Raji (cell line): Measurements from ENCODE around the gene MS4A7.

Experiments used
- POLR2A ChIP-seq: IDR thresholded peaks from 2 replicates; pipeline ENCODE4 v1.6.1; 2011; ENCODE audit warnings: low read depth, low read length, control low read depth; ENCODE audit not compliant: insufficient read depth

The MS4A7 gene

DNA sequence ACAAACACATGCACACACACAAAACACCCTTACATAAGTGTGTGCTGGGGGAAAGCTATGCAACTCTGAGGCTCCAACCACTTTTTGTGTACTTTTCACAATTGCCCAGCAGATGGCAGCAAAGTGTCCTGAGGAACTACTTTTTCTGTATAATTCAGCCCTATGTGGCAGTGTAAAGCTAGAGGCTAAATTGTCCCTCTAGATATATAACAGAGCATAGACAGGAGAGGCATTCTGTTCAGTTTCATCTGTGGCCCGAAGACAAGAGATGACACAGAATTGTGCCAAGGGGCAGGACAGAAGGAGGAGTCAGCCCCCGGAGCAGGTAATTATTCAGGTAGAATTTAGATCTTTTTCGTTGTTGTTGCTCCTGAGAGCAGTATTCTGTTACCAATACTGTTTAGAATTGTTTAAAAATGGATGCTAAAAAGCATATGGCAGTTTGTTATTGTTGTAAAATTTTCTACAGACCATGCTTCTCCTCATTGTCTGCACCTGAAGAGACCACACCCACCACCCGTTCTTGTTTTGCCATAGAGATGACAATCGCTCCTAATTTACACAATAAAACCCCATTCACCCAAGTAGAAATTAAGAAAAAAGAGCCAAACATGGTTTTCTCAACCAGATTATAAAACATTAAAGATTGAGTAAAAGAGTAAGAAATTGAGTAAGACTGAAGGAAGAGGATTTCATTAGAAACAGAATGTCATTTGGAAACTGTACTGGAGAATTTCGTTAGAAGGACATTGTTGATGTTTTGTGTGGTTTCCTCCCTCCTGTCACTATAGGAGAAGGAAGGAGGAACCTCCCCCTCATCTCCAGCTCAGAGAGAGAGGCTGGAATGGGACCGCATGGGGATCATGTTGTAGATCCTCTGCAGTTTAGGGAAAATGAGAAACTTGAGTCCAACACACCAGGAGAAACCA is 14.5 kb upstream of the MS4A7 start:
- TF ChIP-seq POLR2A = no peak

DNA sequence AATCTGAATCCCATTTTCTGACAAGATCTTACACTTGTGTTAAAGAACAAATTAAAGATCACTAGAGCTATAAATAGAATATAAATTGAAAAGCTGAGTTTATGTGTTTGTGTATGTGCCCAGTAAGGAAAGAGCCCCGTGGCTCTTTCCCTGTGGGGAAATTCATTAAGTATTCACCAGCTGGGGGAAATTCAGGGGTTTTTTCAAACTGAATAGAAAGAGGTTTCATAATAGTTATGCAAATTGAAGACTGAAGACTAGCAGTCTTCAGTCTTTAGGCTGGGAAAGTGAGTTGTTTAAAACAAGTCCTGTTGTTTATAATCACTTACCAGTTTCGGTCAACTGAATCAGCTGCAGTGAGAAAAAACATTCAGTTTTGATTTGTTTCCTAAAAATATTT is 11.3 kb upstream of the MS4A7 start:
- no peak for TF ChIP-seq POLR2A

DNA sequence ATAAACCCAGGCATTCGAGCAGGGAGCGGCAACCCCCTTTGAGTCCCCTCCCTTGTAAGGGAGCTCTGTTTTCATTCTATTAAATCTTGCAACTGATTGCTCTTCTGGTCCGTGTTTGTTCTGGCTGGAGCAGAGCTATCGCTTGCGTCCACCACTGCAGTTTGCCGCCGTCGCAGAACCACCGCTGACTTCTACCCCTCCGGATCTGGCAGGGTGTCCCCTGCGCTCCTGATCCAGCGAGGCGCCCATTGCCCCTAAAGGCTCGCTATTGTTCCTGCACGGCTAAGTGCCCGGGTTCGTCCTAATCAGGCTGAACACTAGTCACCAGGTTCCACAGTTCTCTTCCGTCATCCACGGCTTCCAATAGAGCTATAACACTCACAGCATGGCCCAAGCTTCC is 10.4 kb upstream of the MS4A7 start:
- no peak for TF ChIP-seq POLR2A

DNA sequence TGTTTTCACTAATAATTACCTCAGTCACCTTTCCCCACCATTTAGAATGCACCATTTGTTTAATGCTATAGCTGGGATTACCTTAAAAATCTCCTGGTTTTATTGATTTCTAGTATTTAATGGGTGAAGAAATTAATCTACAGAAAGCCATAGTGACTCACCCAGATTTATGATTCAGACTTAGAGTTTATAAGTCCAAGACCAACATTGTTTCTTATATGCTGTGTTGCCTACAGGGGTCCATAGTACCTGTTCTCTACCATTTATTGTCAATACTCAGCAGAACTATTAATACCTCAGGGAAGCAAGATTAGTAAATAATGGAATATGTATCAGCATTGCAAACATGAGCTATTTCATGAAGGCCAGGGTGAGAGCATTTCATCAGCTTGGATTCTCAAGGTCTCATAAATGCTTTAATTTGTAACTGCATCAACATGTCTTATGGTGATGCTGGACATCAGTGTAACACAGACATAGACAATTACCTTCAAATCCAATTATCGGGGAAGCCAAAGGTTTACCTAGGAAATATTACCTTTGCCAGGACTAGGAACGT is 8.0 kb upstream of the MS4A7 start:
- no peak for TF ChIP-seq POLR2A

DNA sequence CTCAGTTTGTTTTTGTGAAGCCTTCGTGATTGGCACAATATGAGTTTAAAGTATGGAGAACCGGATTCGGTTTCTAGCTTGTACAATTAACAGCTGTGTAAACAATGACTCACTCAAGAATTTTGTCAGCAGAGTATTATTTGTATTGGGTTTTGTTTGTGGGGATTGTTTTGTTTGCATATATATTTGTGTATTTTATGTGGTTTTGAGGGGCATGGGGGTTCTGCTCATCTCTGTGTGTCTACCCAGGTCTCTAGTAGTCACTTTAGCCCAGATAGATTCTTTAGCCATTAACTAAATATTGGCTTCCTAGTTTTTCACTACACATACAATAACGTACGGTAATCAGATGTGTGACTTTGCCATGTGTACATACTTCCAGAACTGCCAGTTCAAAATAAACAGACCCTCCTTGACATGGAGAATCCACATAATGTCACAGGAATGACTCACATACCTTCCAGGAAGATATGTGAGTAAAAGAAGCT is 7.5 kb upstream of the MS4A7 start:
- no peak for TF ChIP-seq POLR2A

DNA sequence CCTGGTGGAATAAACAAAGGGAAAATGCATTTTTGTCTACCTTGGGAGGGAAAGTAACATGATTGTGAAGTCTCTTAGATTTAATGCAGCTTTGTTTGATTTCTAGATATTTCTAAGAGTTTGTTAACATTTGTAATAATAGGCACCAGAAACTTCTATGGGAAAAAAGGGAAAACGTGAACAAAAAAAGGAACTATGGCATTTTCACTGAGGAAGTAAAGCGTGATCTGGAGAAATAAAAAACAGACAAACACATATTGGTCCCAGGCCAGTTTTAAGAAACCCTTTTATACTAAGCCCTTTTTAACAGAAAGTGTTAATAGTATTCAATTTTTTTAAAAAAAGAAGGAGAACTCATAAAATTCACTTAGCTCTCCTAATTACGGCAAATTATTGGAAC is 6.9 kb upstream of the MS4A7 start:
- TF ChIP-seq POLR2A = no peak

DNA sequence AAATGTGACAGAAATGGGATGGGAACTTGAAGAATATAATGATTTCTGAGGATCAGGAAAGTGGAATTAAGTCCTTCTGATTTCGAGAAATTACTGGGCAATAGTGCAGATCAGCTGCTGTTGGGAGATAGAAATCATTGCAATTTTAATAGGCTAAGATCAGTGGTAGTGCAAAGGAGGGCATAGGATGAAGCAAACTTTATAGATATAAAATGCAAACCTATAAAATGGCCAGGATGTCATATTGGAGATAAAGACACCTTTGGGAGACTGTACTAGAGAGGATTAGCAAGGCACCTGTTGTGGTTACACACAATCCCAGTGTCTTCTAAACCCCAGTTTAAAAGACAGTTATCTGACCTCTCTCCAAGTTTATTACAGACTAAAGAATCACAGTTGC is 6.5 kb upstream of the MS4A7 start:
- TF ChIP-seq POLR2A = no peak

DNA sequence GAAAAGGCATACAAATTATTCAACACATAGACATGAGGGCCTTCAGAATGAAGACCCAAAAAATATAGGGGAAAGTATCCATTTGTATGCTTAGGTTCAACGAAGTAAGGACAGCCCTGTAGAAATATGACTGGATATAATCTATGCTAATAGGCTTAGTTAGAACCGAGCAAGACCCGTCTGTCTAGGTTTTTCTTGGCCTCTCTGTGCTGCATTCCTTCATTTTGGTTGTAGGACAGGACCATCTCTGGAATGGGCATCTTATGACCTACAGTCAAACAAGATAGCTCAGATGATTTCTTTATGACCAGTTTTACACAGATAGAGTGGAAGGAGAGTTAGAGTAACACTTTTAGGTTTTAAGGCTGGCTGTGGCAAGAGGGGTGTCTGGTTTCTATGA is 5.6 kb upstream of the MS4A7 start:
- TF ChIP-seq POLR2A = no peak

DNA sequence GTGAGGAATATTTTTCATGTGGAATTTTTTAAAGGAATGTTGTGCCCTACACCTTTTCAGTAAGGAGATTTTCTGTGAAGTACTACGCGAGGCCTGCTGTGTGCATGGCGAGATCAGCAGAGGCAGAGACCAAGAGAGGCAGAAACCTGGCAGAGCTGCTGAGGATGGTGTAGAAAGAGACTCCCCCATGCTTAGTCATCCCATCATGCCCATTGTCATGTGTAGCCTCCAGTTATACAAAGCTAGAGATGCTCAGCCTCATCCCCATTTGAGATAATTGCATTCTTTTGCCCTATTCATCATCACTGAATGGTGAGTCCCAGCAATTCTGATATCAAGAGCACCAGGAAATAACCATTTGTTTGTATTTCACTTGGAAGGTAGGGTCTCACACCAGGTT is 3.0 kb upstream of the MS4A7 start:
- no peak for TF ChIP-seq POLR2A

DNA sequence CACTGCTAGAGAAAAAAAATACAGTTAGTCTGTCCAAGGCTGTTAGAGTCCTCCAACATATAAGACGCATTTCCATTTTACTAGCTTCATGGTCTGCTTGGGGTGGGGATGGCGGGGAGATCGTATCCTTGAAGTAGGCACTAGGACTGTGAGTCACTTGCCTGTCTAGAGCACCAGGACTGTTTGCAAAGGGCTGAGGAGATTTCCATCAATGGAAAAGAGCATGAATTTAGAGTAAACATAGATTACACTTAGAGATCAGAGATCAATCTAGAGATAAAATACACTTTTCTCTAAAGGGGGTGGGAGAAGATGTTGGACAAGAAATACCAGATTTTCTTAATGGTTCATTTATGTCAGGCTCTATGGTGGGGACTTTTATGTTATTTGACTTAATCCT is 1.7 kb upstream of the MS4A7 start:
- no peak for TF ChIP-seq POLR2A

DNA sequence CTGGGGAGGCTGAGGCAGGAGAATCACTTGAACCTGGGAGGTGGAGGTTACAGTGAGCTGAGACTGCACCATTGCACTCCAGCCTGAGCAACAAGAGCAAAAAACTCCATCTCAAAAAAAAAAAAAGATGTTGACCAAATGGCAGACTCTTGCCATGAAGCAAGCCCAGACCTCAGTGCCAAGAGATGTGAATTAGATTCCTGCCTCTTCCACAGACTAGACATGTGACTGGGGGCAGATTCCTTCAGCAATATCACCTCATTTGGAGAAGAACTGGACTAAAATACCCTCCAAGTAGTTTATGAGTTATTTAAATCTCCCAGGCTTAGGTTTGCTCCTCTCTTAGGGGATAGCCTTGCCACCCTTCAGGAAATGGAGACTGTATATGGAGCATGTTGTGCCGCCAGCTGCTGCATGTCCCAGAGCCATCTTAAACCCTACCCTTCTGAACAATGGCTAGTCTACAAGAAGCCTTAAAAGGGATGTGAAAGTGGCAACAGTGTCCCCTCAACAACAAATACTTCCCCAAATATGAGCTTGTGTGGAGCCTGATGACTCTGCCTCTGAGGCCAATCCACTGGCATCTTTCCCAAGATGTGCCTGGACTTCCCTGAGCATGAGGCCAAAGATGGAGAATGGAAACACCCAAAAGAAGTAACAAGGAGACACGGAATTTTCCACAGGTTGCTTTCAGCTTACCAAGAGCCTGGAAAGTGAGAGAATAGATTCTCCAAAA is 763 bp upstream of the MS4A7 start:
- TF ChIP-seq POLR2A = no peak

DNA sequence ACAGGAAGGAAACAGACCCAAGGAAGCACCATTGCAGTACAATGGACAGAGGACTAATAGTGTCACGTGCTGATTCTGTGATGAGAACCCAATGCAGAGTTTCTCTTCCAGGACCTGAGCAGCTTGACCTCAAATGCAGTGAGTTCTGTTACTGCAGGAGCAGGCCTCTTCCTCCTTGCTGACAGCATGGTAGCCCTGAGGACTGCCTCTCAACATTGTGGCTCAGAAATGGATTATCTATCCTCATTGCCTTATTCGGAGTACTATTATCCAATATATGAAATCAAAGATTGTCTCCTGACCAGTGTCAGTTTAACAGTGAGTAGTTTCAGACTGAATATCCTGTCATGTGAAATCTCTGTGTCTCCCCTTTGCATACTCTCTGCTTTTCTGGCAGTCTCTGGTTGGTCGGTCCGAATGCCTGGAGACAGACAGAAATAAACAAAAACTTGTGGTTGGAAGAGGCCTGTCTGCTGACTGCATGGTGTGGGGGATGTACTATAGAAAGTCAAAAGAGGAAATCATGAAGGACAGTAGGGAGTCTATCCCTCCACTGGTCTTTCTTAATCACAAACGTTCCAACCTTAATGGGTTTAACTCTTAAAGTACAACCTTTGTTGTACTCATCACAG is 11.1 kb downstream of the MS4A7 start:
- TF ChIP-seq POLR2A = no peak

DNA sequence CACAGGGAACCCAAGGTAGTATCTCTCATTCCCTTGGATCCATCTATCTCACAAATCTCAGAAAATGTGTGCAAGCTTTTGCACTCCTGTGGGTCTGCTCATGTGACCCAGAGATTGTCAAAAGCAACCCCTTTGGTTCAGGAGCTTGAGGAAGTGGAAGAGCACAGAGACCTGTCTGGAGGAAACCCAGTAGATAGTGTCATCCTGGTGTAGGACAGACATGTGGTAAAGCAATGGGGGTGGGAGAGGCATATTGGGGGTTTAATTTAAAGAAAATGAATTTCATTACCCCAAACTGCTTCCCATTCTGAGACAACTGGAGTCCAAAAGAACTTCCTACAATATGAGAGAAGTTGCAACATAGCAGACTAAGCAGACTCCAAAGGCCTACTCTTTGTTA is 12.1 kb downstream of the MS4A7 start:
- no peak for TF ChIP-seq POLR2A

DNA sequence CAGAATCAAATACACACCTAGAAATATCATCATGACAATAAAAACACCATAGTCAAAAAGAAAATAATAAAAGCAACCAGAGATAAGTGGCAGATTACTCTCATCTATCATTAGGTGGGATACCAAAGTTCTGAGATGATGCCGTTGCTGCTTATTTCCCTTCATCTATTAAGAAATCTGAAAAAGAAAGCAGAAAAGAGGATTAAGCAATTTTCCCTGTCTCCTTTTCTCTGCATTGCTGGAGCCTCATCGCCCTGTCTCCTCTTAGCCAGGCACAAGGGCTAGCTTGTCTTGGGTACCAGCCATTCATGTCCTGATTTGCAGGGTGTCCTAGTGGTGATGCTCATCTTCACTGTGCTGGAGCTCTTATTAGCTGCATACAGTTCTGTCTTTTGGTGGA is 14.0 kb downstream of the MS4A7 start:
- no peak for TF ChIP-seq POLR2A

DNA sequence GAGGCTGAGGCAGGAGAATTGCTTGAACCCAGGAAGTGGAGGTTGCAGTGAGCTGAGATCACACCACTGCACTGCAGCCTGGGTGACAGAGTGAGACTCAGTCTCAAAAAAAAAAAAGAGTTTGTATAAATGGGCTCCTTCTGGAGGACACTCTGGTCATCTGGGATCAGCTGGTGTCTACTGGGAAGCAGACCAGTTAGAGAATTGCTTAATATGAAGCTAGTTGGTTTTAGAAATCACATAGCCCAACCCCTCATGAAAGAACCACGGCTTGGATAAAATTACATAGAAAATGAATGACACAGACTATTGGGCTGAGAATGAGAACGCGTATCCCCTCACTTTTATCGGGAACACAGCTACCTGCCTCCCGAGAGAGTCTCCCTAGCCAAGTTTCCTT is 14.7 kb downstream of the MS4A7 start:
- TF ChIP-seq POLR2A = no peak

DNA sequence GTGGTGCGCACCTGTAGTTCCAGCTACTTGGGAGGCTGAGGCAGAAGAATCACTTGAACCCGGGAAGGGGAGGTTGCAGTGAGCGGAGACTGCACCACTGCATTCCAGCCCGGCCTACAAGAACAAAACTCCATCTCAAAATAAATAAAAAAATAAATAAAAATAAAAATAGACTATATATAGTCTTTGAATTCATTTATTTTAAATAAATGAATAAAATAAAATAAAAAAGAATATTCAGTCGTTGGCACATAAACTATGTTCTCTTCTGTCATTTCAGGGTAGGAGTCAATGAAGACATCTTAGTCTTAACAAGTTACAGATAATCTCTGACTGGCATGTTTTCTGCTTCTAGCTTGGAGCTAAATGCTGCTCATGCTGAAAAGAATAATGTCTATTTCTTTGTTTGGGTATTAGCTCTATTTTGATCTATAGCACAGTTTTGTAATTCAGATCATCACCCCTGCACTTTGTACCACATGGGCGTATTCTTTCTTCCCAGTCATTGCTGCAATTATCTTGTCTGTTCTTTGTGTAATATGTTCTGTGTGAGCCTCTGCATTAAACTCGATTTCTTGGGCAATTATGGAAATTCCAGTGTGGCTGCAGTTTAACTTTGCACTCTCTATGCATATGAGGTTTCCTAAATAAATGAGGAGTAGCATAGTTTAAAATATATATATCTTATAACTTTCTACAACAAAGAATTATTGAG is 16.5 kb downstream of the MS4A7 start:
- TF ChIP-seq POLR2A = no peak

DNA sequence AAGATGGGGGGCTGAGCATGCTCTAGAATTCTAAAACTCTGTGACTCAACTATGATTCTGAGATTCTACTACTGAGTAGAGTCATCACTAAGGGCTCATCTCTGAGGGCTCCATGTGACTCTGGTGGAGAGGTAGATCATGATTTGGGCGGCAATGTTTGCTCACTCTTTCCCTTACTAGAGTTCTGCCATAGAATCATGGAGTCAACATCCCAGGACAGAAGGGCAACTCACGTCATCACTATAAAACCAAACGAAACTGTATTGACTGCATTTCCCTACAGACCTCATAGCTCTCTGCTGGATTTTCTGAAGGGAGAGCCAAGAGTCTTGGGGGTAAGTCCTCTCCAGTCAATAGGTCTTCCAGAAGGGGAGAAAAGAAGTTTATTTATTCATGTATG is 18.1 kb downstream of the MS4A7 start, which contains the start of gene MS4A14:
Gene MS4A14, plus strand, starts transcription at position 78 of the 400 bp plus-strand sequence. Its CDS starts 120 bp downstream, at position 198.
- no peak for TF ChIP-seq POLR2A
